Activated naive CD4-positive, alpha-beta T cell treated with Interleukin-2 at 50 U/mL for 16 hours (primary cell): ENCODE results near the gene TMEM87B.
"Not testable (repeated sequence)": the region's sequence is repeated elsewhere in the genome, so short reads cannot be mapped to it uniquely, and the experiment has no call there.

Experiments used
- DNase-seq: peaks from one replicate; pipeline ENCODE4 v3.0.0-alpha.2; 2020

TMEM87B gene

DNA sequence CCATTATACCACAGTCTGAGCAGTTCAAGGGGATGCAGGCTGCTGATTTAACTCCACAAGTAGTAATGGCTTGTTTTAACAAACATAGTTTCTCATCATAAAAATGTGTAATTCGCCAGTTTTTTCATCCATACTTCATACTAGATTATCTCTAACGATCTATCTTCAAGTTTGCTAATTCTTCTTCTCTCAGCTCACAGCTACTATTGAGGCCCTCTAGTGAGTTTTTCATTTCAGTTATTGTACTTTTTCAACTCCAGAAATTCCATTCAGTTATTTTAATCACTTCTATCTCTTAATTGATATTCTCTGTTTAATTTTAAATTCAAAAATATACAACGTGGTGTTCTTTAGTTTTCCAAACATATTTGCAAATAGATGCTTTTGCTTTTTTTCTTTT, 20.1 kb upstream of the TMEM87B start:
- no peak for DNase-seq

DNA sequence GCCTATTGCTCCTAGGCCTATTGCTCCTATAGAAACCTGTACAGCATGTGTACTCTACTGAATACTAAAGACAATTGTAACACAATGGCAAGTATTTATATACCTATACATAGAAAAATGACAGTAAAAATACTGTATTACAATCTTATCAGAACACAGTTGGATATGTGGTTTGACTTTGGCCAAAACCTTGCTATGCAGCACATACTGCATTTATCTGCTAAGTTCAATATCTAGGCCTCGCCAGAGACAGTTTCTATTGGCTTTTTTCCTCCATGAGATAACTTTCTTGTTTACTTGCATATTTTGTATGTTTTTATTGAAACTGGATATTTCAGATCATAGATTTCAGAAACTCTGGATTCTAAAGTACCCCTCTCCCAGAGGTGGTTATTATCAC, 19.3 kb upstream of the TMEM87B start:
- DNase-seq = no peak

DNA sequence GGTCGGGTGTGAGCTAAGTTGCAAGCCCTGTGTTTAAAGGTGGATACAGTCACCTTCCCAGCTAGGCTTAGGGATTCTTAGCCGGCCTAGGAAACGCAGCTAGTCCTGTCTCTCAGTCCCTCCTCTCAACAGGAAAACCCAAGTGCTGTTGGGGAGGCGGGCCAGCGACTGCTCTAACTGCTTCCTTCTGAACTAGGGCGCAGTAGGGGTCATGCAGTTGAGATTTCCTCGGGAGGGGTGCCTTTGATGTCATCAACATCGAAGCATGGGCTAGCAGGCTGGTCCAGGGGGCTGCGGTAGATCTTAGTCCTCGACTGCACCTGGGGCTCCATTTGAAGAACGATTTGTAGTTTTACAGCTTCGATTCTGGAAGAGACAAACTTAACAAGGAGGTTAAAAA, 15.5 kb upstream of the TMEM87B start:
- DNase-seq = not testable (repeated sequence)

DNA sequence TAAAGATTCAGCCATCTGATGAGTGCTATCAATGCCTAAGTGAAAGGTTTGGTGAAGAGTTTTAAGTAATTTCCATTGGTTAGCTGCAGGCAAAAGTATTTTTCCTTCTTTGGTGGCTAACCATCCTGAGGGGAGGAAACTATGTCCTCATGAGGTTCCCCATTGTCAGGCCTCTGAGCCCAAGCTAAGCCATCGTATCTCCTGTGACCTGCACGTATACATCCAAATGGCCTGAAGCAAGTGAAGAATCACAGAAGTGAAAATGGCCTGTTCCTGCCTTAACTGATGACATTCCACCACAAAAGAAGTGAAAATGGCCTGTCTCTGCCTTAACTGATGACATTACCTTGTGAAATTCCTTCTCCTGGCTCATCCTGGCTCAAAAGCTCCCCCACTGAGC, 15.0 kb upstream of the TMEM87B start:
- DNase-seq = not testable (repeated sequence)

DNA sequence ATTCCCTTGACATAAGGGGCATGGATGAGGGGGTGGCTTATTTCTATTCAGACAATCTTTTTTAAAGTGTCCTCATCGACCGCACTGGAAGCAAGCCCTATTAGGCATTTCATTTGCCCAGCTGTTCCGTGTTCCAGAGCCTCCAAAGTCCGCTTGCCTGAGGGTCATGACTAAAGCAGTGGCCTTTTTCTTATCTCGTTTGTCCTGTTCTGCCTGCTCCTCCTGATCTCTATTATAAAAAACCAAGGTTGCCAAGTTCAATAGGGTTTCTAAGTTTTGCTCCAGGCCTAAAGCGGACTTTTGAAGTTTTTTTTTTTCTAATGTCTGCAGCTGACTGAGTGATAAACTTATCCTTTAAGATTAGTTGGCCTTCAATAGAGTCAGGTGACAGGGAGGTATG, 13.6 kb upstream of the TMEM87B start:
- not testable (repeated sequence) for DNase-seq

DNA sequence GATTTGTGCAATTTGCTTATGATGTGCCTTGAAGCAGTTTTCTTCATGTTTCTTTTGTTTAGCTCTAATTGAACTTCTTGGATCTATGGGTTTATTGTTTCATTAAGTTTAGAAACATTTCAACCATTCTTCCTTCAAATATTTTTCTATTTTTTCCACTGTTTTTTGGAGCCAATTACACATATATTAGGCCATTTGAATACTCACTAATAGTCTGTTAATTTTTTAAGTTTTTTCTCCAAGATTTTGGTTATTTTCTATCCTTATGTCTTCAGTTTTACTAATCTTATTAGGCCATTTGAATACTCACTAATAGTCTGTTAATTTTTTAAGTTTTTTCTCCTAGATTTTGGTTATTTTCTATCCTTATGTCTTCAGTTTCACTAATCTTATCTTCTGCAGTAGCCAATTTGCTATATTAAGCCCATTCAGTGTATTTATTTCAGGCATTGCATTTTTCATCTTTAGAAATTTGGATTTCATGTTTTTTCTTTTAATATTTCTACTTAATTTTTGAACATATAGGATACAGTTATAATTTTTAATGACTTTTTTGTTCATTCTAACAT, 9.5 kb upstream of the TMEM87B start:
- no peak for DNase-seq

DNA sequence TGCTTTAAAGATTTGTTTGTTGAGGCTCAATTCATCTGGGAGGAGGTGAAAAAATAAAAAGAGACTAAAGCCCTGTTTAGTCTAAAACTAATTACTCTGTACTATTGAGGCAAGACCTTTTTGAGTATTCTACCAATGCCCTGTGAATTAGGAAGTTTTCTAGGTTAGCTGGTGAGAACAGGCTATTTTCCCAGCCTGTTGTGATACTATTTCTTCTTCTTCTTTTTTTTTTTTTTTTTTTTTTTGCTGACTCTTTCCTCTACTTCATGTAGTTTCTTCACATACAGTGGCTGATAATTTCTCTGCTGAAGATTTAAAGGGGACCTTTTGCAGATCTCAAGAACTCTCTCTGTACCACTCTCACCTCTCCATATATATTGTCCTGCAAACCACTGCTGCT, 8.8 kb upstream of the TMEM87B start:
- DNase-seq = no peak

DNA sequence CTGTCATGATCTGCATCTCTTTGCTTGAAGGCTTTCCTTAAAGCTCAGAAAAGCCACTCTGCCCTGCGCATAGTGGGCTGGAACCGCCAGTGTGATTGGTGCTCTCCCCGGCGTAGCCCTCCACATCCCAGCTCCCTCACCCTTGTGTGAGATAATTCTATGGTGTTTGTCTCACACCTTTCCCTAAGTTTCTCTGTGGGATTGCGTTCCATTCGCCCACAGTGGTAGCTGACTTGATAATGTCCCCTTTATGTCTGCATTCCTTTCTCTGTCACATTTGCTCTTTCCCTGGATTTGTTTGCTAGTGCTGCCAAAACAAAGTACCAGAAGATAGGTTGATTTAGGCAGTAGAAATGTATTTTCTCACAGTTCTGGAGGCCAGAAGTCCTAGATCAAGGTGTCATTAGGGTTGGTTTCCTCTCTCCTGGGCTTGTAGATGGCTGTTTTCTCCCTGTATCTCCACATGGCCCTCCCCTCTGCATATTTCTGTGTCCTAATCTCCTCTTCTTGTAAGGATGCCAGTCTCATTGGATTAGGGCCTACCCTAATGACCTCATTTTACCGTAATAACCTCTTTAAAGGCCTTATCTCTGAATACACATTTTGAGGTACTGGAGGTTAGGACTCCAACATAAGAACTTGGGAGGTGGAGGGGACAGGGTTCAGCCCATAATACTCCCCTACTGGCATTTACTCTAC, 7.4 kb upstream of the TMEM87B start:
- no peak for DNase-seq

DNA sequence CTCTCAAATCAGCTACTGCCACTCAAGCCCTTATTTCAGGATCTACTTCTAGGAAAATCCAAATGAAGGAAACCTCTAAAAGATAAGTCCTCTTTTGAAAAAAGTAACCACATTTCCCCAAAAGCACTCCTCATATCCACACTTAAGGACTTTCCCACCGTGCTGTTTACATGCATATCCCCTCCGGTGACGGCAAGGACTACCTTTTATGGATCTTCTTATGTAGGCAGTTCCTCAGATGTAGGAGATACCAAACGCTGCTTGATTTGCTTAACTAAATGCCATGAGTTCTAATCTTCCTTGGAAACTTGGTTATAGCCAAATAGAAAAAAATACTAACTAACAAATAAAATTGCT, 6.9 kb upstream of the TMEM87B start:
- DNase-seq = no peak

DNA sequence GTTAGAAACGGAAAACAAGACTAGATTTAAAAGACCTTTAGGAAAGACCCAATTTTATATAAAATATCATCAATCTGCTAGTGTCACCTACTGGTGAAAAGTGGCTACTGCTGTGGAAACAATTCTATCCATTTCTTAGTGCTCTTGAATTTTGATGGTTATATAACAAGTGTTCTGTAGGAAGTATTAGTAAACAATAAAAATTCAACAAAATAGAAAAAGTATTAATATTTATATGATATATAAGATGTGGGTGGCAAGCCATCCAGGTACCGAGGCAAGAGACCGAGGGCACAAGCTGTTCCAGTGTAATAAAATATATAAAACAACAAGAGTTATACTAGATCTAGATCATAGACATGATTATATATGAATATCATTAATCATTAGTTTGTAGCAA, 6.2 kb upstream of the TMEM87B start:
- DNase-seq = no peak

DNA sequence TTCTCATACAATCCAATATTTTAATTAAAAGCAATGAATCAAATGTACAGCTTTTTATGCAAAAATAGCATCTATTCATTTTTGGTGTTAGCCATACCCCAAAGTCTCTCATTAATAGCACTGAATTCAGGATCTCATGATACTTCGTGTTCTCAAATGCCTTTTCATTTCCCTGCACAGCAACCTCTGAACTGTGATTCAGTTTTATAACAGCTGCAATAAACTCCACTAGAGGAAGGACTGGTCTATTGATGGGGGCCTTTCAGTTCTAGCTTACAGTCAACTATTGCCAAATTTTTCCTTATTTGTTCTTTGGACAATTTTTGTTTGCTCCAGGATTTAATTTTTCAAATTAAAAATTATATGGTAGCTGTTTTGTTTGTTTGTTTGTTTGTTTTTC, 4.8 kb upstream of the TMEM87B start:
- no peak for DNase-seq

DNA sequence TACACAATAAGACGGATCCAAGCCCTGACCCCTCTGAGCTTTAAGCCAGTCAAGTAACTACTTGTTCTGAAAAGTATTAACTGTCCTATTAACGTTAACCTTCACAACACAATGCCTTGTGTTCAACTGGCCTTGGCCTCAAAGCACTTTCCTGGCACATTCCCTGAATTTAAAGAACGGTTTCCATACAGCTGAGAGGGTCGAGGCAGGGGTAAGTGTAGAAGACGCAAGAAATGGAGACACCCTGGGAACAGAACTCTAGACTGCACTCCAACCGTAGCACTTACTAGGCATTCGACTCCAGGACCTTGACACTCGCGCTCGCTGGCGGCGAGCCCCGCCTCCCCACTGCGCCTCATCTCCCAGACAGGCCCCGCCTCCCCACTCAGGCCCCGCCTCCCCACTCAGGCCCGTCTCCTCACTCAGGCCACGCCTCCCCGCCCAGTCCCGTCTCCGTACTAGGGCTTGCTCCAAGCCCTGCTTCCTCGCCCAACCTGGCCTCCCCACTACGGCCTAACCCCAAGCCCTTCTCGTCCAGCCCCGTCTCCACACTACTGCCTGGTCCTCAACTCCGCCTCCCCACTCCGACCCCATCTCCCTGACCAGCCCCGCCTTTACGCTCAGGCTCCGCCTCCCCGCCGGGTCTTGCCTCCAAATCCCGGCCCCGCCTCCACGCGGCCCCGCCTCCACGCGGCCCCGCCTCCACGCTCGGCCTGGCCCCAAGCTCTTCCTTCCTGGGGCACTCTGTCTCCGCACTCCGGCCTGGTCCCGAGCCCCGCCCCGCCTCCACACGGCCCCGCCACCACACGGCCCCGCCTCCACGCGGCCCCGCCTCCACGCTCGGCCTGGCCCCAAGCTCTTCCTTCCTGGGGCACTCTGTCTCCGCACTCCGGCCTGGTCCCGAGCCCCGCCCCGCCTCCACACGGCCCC, 887 bp upstream of the TMEM87B start:
- DNase-seq = peak; percentile 96

DNA sequence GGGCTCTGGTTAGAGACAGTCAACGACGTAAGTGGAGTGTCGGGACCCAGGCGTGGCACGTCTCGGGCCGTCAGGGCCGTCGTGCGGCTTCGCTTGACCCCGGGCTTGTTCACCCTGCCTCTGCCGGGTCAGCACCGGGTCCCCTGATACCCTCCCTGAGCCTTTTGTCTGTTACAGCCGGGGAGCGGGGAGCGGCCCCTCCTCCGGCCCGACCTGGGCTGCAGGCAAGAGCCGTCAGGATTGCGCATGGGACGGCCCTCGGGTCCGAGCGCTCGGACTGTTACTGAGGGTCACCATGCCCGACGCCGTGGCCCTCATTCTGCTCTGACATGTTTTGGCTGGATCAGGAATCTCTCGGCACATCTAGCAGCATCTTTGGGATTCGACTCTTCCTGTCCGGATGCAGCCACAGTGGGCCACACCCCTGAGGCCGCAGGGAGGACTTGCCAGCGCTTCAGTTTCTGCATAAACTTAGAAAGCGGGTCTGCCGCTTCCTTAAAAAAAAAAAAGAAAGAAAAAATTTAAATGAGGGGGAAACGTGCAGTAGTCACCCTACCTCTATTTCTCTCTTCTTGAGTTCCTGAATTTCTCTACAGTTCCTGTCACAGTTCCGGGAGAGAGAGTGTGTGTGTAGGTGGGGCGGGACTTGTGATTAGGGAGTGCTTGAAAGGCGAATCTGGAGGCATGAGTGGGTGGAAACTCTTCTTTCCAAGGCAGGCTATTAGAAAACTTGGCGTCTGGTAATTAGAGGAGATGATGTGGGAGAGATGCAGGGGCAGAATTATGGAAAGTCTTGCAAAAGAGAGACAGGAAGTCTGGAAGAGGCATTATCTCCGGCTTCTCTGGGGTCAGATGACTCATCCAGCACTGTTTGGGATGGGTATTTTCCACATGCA, 909 bp downstream of the TMEM87B start:
- DNase-seq = peak; percentile 32

DNA sequence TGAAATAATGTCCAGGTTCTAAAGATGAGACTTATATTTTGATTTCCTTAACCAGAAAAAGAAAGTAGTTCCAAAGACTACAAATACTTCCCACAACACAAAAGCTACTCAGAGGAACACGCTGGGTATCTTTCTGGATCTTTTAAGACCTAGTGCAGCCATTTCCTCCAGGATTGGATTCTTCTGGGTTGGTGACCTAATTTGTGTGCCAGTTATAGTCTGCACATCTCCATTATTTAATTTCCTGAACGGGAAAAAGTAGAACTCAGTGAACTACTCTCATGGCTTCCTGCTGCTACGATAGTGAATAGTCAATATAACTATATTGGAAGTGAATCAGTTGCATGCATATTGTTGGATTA, 1.5 kb downstream of the TMEM87B start:
- no peak for DNase-seq

DNA sequence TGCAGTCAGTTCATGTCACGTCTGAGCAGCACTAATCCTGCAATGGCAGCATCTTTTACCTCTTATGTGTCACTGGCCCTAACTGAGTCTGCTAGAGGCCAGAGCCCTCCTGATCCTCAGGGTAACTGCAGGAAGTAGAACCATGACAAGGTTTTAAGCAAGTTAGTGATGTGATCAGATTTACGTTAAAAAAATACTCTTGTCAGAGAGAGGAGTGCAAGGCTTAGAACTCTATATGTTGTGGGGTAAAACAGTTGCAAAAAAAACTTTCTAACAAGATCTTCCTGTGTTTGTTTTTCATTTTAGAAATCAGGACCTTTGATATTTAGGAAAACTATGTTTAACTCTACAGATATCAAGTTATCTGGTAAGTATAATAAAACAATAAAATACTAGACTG, 4.6 kb downstream of the TMEM87B start:
- no peak for DNase-seq

DNA sequence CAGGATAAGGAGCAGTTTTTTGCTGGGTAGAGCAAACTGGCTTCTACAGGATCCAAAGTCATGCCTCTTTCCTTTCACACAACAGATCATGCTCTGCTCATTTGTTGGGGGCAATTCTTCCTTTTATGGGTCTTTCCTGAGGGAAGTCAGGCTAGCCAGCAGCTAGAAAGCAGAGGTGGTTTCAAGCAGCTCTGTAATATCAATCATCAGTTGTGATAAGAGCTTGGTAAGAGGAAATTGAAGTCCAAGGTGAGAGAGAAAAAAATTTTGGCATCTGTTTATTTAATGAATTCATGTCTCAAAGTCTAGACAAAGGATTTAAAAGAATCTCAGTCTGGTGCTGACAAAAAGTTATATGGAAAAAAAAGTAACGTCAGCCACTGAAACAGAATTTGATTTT, 6.2 kb downstream of the TMEM87B start:
- DNase-seq = no peak

DNA sequence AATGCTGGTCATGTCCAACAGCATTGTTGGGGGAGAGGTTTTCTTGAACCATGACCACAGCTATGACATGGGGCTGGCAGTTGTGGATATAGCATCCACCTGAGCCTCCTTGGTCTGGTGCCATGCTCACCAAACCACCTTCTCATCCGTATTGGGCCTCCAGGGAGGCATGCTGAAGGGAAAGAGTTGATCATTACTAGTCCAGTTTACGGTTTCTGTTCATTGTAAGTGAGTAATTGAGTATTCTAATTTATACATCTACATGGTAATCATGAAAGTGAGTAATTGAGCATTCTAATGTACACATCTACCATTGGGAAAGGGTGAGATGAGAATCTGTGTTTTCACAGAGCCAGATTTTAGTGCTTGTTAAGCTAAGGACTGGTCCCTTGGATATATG, 6.8 kb downstream of the TMEM87B start:
- no peak for DNase-seq

DNA sequence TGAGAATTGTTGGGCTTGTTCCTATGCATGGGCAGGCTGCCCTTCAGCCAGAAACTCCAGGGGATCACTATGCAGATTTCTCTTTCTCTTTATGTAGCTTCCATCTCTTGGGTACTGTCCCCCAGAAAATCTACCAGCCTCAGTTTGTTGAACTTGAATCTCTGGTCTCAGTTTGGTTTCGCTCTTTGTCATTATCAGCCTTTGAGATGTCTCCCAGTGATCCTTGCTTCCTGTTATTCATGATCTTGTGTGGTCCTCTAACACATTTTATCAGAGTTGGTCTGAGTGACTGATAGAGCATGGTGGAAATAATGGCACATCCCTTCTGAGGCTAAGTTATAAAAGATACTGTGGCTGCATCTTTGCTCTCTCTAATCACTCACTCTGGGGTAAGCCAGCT, 7.8 kb downstream of the TMEM87B start:
- no peak for DNase-seq

DNA sequence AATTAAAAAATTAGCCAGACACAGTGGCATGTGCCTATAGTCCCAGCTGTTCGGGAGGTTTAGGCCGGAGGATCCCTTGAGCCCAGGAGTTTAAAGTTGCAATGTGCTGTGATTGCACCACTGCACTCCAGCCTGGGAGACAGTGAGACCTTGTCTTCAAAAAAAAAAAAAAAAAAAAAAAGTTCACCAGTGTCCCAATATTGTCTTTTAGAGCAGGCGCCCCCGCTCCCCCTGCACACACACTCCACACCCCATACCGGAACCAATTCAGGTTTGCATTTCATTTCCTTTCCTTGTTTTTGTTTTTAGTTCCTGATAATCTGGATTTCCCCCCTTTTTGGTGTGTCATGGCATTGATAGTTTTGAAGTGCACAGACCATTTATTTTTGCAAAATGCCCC, 10.4 kb downstream of the TMEM87B start:
- no peak for DNase-seq

DNA sequence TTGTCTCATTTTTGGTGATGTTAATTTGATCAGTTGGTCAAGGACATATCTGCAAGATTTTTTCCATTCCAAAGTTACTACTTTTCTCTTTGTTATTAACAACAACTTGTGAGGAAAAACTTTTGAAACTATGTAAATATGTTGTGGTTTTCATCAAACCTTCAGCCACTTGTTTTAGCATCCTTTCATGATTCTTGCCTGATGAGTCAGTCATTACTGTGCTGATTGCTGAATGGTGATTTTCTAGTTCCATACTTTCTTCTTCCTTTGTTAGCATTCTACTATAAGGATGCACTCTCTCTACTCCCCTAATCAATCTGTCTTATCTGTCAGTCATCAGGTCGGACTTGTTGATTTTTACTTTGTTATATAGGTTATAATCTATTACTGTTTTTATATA, 10.9 kb downstream of the TMEM87B start:
- DNase-seq = no peak

DNA sequence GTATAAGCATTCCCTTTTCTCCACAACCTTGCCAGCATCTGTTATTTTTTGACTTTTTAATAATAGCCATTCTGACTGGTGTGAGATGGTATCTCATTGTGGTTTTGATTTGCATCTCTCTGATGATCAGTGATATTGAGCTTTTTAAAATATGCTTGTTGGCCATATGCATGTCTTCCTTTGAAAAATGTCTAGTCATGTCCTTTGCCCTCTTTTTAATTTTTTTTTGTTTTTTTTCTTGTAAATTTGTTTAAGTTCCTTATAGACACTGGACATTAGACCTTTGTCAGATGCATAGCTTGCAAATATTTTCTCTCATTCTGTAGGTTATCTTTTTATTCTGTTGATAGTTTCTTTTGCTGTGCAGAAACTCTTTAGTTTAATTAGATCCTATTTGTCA, 14.7 kb downstream of the TMEM87B start:
- not testable (repeated sequence) for DNase-seq

DNA sequence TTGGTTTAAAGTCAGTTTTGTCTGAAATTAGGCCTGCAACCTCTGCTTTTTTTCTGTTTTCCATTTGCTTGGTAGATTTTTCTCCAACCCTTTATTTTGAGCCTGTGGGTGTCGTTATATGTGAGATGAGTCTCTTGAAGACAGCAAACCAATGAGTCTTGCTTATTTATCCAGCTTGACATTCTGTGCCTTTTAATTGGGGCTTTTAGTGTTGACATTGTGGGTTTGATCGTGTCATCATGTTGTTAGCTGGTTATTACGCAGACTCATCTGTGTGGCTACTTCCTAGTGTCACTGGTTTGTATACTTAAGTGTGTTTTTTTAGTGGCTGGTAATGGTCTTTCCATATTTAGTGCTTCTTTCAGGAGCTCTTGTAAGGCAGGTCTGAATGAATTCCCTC, 18.8 kb downstream of the TMEM87B start:
- DNase-seq = no peak

DNA sequence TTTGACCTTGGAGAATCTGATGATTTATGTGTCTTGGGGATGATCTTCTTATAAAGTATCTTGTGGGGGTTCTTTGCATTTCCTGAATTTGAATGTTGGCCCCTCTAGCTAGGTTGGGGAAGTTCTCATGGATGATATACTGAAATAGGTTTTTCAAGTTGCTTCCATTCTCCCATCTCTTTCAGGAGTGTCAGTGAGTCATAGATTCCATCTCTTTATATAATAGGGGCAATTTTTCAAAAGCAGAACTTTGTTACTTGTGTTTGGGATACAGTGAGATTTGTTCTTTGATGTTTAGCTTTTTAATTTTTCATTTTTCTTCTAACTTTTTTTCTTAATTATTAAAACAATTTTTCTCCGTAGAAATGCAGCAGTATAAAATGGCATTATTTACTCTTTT, 19.4 kb downstream of the TMEM87B start:
- no peak for DNase-seq
